ENCODE measurements around the gene EFNA1.

GRCh38 chr1:155134322-155134721, 6.6 kb downstream of the EFNA1 start:
- TF ChIP-seq POLR2A (IDR thresholded peaks at IDR 0.05; ENCODE audit: low read length) (no peak), GATA1 (IDR thresholded peaks at IDR 0.05; ENCODE audit: low read depth, low read length) (no peak)

Data from erythroblast (primary cell).